BE2C (cell line): Measurements from ENCODE around the gene TRABD2B.

Experiments
- DNase-seq: peaks from one replicate; pipeline ENCODE4 v3.0.0-alpha.2; 2020
- H3K27me3 ChIP-seq: fragments of 250-450 bp; sonication (Bioruptor Pico); 2 replicates; pipeline ENCODE4 v1.5.1; 2020; ENCODE audit warnings: mild to moderate bottlenecking
- H3K36me3 ChIP-seq: fragments of 250-450 bp; sonication (Bioruptor Pico); 2 replicates; pipeline ENCODE4 v1.5.1; 2020; ENCODE audit warnings: mild to moderate bottlenecking
- H3K4me1 ChIP-seq: fragments of 250-450 bp; sonication (Bioruptor Pico); 2 replicates; pipeline ENCODE4 v1.5.1; 2020
- H3K4me3 ChIP-seq: 2 replicates; pipeline ENCODE4 v1.5.1; 2011; ENCODE audit warnings: low read depth, low read length
- H3K9me3 ChIP-seq: fragments of 250-450 bp; sonication (Bioruptor Pico); 2 replicates; pipeline ENCODE4 v1.5.1; 2020
- TF ChIP-seq, protein P1 (sequence below): IDR thresholded peaks from 2 replicates; pipeline ENCODE4 v1.5.1; 2012; ENCODE audit warnings: mild to moderate bottlenecking, low read depth, low read length

The TRABD2B gene

GRCh38 chr1:47778280-47778679, 218.9 kb downstream of the TRABD2B start:
- TF ChIP-seq, protein P1, sequence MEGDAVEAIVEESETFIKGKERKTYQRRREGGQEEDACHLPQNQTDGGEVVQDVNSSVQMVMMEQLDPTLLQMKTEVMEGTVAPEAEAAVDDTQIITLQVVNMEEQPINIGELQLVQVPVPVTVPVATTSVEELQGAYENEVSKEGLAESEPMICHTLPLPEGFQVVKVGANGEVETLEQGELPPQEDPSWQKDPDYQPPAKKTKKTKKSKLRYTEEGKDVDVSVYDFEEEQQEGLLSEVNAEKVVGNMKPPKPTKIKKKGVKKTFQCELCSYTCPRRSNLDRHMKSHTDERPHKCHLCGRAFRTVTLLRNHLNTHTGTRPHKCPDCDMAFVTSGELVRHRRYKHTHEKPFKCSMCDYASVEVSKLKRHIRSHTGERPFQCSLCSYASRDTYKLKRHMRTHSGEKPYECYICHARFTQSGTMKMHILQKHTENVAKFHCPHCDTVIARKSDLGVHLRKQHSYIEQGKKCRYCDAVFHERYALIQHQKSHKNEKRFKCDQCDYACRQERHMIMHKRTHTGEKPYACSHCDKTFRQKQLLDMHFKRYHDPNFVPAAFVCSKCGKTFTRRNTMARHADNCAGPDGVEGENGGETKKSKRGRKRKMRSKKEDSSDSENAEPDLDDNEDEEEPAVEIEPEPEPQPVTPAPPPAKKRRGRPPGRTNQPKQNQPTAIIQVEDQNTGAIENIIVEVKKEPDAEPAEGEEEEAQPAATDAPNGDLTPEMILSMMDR = no peak
- H3K9me3 ChIP-seq = no peaks in the 10 kb centered on the region
- DNase-seq = no peak
- H3K36me3 ChIP-seq = no peaks in the 10 kb centered on the region
- peaks cover under 1% of the 10 kb centered on the region; the same call in 1 of the 2 replicates for H3K4me1 ChIP-seq
- H3K4me3 ChIP-seq = no peak overlapping the region
- H3K27me3 ChIP-seq = no peaks in the 10 kb centered on the region

GRCh38 chr1:47777322-47777721, 219.9 kb downstream of the TRABD2B start:
- H3K36me3 ChIP-seq = no peaks in the 10 kb centered on the region
- H3K4me3 ChIP-seq = no peak overlapping the region
- TF ChIP-seq, protein P1 = no peak
- H3K9me3 ChIP-seq = no peaks in the 10 kb centered on the region
- DNase-seq = no peak
- no peaks in the 10 kb centered on the region for H3K27me3 ChIP-seq
- H3K4me1 ChIP-seq = peaks cover 4% of the 10 kb centered on the region; the same call in 1 of the 2 replicates

DNA sequence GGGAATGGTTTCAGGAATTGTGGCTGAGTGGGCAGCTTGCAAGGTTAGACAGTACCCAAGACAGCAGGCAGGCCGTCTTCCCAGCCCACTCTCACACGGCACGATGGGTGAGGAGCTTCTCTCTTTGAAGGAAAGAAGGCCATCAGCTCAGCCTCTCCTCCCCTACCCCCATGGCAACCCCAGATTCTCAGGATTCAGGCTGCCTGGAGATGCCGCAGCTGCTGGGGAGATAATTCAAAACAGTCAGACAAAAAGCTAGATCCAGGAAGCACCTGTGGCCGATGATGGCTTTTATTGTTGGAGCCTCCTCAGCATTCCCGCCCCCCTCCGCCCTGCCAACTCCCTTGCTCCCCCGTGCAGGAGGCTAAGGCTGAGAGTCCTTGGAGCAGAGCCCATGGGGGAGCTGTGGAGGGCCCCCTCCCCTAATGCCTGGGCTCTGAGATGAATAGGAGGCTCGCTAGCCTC, 220.5 kb downstream of the TRABD2B start:
- Histone ChIP-seq H3K27me3 (no peaks in the 10 kb centered on the region), H3K9me3 (no peaks in the 10 kb centered on the region), H3K36me3 (no peaks in the 10 kb centered on the region), H3K4me1 (peaks cover 4% of the 10 kb centered on the region; the same call in 1 of the 2 replicates), H3K4me3 (no peak overlapping the region)
- no peak for DNase-seq
- TF ChIP-seq, protein P1 = no peak

DNA sequence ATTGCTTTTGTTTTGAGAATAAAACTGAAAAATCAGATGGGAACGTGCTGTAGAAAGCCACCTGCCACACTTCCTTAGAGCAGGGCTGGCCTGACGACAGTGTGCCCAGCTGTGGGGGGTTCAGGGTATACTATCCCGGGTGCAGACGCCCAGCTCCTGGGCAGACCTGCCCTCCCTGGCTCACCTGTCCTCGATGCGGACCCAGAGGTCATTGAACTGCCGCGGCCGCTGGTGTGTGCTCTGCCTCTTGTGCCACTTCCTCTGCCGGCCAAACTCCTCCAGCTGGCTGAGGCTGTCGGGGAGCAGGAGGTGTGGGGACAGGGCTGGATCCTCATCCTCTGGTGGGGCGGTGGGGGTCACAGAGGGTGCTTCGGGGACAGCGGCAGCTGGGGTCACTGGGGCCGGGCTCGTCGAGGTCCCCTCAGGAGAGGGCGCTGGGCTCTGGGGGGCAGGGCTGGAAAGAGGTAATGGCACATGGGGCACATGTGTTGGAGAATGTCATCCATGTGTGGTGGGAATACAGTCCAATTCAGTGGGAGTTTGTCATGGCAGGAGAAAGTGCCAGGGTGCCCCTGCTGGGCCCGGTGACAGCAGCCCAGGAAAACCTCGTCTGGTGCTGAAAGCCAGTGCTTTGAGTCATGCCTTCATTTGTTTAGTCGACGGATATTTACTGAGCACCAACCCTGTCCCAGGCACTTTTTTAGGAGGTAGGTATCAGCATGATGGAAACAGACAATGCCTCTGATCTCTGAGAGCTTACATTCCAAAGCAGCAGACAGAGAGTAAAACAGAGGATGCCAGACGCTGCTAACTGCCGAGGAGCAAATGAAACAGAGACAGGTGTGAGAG, 222.0 kb downstream of the TRABD2B start:
- no peaks in the 10 kb centered on the region for H3K36me3 ChIP-seq
- TF ChIP-seq, protein P1 = no peak
- H3K9me3 ChIP-seq = no peaks in the 10 kb centered on the region
- H3K27me3 ChIP-seq = no peaks in the 10 kb centered on the region
- no peak for DNase-seq
- H3K4me3 ChIP-seq = no peak overlapping the region
- H3K4me1 ChIP-seq = peaks cover 4% of the 10 kb centered on the region; the same call in 1 of the 2 replicates

DNA sequence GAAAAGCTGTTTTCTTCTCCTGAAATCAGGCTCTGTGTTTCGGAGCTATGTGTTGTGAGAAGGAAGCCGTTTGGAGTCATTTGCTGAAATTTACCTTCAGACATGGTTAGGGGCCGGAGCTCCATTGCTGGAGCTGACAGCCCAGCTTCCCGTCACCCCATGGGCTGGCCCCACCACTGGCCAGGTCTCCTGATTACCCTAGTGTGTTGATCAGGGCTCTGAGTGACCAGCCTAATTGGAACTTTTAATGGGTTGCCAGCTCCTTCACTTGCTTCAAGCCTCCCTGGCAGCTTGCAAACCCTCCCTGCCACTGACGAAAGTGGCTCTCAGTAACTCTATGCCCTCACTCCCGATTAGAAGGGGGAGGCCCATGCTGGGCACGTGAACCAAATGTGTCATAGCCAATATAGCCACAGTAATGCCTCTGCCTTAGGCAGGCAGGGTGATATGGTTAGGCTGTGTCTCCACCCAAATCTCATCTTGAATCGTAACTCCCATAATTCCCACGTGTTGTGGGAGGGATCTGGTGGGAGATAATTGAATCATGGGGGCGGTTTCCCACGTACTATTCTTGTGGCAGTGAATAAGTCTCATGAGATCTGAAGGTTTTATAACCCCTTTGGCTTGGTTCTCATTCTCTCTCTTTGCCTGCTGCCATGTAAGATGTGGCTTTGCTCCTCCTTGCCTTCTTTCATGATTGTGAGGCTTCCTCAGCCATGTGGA, 224.1 kb downstream of the TRABD2B start:
- Histone ChIP-seq H3K27me3 (no peaks in the 10 kb centered on the region), H3K4me1 (peaks cover 4% of the 10 kb centered on the region; the same call in 1 of the 2 replicates), H3K4me3 (no peak overlapping the region), H3K36me3 (no peaks in the 10 kb centered on the region), H3K9me3 (no peaks in the 10 kb centered on the region)
- DNase-seq = peak; percentile 22
- TF ChIP-seq, protein P1 = no peak
